Mammary epithelial cell (primary cell): ENCODE results near the gene BRWD1.

Experiments
- CTCF ChIP-seq, 2 donors: IDR thresholded peaks in 1 of 2; conservative IDR thresholded peaks in 1 of 2; 2 replicates each; pipeline ENCODE4 v1.5.1; 2011 to 2012; ENCODE audit warnings: inconsistent platforms in 2 of 2, low read length in 2 of 2, mild to moderate bottlenecking in 2 of 2, control low read depth in 1 of 2, low read depth in 1 of 2; ENCODE audit not compliant: insufficient read depth in 1 of 2; ENCODE audit errors: extremely low read depth in 1 of 2
- EZH2 ChIP-seq: IDR thresholded peaks from 2 replicates; pipeline ENCODE4 v1.6.1; 2012; ENCODE audit warnings: low read length, inconsistent platforms, borderline replicate concordance

DNA sequence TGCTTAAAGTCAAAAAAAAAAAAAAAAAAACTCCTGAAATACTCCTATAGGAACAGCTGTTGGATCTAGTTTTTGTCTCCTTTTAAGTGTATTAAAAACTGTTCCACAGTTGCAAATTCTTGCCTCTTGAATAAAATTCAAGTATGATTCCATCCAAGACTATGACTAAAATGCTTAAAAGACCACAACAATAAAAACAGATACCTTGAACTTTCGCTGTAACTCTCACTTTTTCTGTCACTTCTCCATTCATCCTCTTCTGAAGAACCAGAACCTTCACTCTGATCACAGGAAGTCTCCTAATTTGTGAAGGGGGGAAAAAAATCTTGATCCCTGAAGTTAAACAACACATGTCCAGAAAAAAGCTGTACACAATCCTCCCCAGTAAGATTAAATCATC is 75.2 kb downstream of the BRWD1 start:
- TF ChIP-seq CTCF (conservative IDR thresholded peaks at IDR 0.05 in 1 of 2, IDR thresholded peaks at IDR 0.05 in 1 of 2; ENCODE audit: extremely low read depth in 1 of 2, insufficient read depth in 1 of 2, low read depth in 1 of 2, low read length in 2 of 2) = no peak
- no peak for TF ChIP-seq EZH2
